H1 (cell line): ENCODE data around the gene PLPP2. TPM values are rescaled to one million over a fixed set of nuclear protein-coding genes. Genes with fewer than 3 reads are reported as not detected.

Experiments used
- CTCF ChIA-PET: fragments of 300-600 bp; sonication (Branson Sonifier 250); formaldehyde crosslinking; loops from one replicate; lab custom pipeline; 2021; ENCODE audit not compliant: partially characterized antibody; lab: Charles Lee
- POLR2A ChIA-PET: fragments of 300-600 bp; sonication (Branson Sonifier 250); formaldehyde crosslinking; loops from one replicate; lab custom pipeline; 2021; ENCODE audit warnings: inconsistent platforms; ENCODE audit not compliant: partially characterized antibody; lab: Charles Lee
- DNase-seq, 2 experiments: peaks; one replicate each; pipeline versions ENCODE4 v3.0.0 to v3.0.0-alpha.2; 2010 to 2022; ENCODE audit warnings: low spot score in 2 of 2, low read depth in 1 of 2, mixed read lengths in 1 of 2
- FAIRE-seq: peaks from 2 replicates; lab custom pipeline; 2011; peaks lifted over from hg19 to GRCh38; lab: Jason Lieb, UNC
- H2AFZ ChIP-seq: 2 replicates; pipeline ENCODE4 v1.8.1; 2012; ENCODE audit warnings: low read length, inconsistent platforms
- H2AK5ac ChIP-seq: 2 replicates; pipeline ENCODE4 v1.6.1; 2013; ENCODE audit warnings: low read depth, low read length
- H2BK120ac ChIP-seq: replicated peaks from 2 replicates; pipeline ENCODE3; 2013; ENCODE audit warnings: low read depth, low read length, inconsistent platforms
- H2BK12ac ChIP-seq: 2 replicates; pipeline ENCODE4 v1.6.1; 2013; ENCODE audit warnings: low read depth, low read length
- H2BK15ac ChIP-seq: 2 replicates; pipeline ENCODE4 v1.6.1; 2013; ENCODE audit warnings: low read length
- H2BK20ac ChIP-seq: 2 replicates; pipeline ENCODE4 v1.6.1; 2013; ENCODE audit warnings: low read length
- H2BK5ac ChIP-seq: 2 replicates; pipeline ENCODE4 v1.6.1; 2013; ENCODE audit warnings: low read depth, low read length
- H3K14ac ChIP-seq: 2 replicates; pipeline ENCODE4 v1.6.1; 2013; ENCODE audit warnings: inconsistent platforms; ENCODE audit not compliant: insufficient read length
- H3K18ac ChIP-seq: 2 replicates; pipeline ENCODE4 v1.6.1; 2013; ENCODE audit warnings: low read length; ENCODE audit errors: extremely low read depth
- H3K23ac ChIP-seq: 2 replicates; pipeline ENCODE4 v1.6.1; 2013; ENCODE audit warnings: inconsistent platforms; ENCODE audit not compliant: insufficient read length
- H3K23me2 ChIP-seq: 2 replicates; pipeline ENCODE4 v1.6.1; 2013; ENCODE audit warnings: low read depth, low read length
- H3K27ac ChIP-seq: 2 replicates; pipeline ENCODE4 v1.6.1; 2011; ENCODE audit warnings: low read depth, low read length, inconsistent platforms
- H3K27me3 ChIP-seq, 4 experiments: replicated peaks in 1 of 4; 1 replicate in 1 of 4; 2 replicates in 3 of 4; pipeline versions ENCODE4 v1.6.1 to v1.8.1; 2011 to 2013; ENCODE audit warnings: low read length in 3 of 4, mild to moderate bottlenecking in 3 of 4, inconsistent platforms in 2 of 4, mixed read lengths in 2 of 4, moderate library complexity in 1 of 4; ENCODE audit not compliant: control insufficient read depth in 3 of 4, insufficient read depth in 3 of 4; ENCODE audit errors: extremely low read depth in 1 of 4
- H3K36me3 ChIP-seq, 4 experiments: 2 replicates each; pipeline versions ENCODE4 v1.6.1 to v1.8.1; 2011 to 2013; ENCODE audit warnings: mild to moderate bottlenecking in 4 of 4, low read length in 3 of 4, moderate library complexity in 2 of 4, control low read depth in 1 of 4, inconsistent platforms in 1 of 4; ENCODE audit not compliant: insufficient read depth in 4 of 4, control insufficient read depth in 2 of 4
- H3K4ac ChIP-seq: replicated peaks from 2 replicates; pipeline ENCODE3; 2013; ENCODE audit warnings: low read length, low read depth, mixed read lengths, inconsistent platforms; ENCODE audit not compliant: insufficient read length
- H3K4me1 ChIP-seq, 4 experiments: replicated peaks in 1 of 4; 1 replicate in 1 of 4; 2 replicates in 3 of 4; pipeline versions ENCODE4 v1.6.1 to v1.8.1; 2011 to 2013; ENCODE audit warnings: low read length in 3 of 4, inconsistent platforms in 2 of 4, mixed read lengths in 1 of 4; ENCODE audit not compliant: insufficient read depth in 4 of 4, control insufficient read depth in 3 of 4
- H3K4me2 ChIP-seq, 2 experiments: 2 replicates each; pipeline versions ENCODE4 v1.6.1 to v1.8.1; 2011 to 2013; ENCODE audit warnings: low read depth in 2 of 2, low read length in 2 of 2, control low read depth in 1 of 2, inconsistent platforms in 1 of 2, mild to moderate bottlenecking in 1 of 2; ENCODE audit not compliant: insufficient read depth in 1 of 2
- H3K4me3 ChIP-seq, 4 experiments: fragments of 200-600, 300-600 bp in 1 of 4; sonication (generic), shearing (Covaris generic), sonication (Bioruptor Twin) in 1 of 4; 2 replicates each; pipeline versions ENCODE4 v1.5.1 to v1.8.1; 2011 to 2016; ENCODE audit warnings: low read length in 4 of 4, low read depth in 3 of 4, control low read depth in 2 of 4, inconsistent platforms in 2 of 4, mild to moderate bottlenecking in 2 of 4, mixed read lengths in 1 of 4, moderate library complexity in 1 of 4; ENCODE audit not compliant: insufficient read depth in 2 of 4; ENCODE audit errors: extremely low read depth in 1 of 4
- H3K56ac ChIP-seq: replicated peaks from 2 replicates; pipeline ENCODE3; 2013; ENCODE audit warnings: low read depth, mild to moderate bottlenecking, mixed read lengths, low read length, inconsistent platforms; ENCODE audit not compliant: insufficient read length
- H3K79me1 ChIP-seq: 2 replicates; pipeline ENCODE4 v1.6.1; 2013; ENCODE audit warnings: low read depth, low read length, control low read depth
- H3K79me2 ChIP-seq, 2 experiments: 2 replicates each; pipeline versions ENCODE4 v1.6.1 to v1.8.1; 2012 to 2013; ENCODE audit warnings: low read length in 2 of 2, mild to moderate bottlenecking in 2 of 2, inconsistent platforms in 1 of 2; ENCODE audit not compliant: insufficient read depth in 2 of 2, control insufficient read depth in 1 of 2
- H3K9ac ChIP-seq, 4 experiments: replicated peaks in 1 of 4; 1 replicate in 1 of 4; 2 replicates in 3 of 4; pipeline versions ENCODE4 v1.6.1 to v1.8.1; 2011 to 2013; ENCODE audit warnings: low read depth in 3 of 4, low read length in 3 of 4, control low read depth in 2 of 4, mild to moderate bottlenecking in 2 of 4, moderate library complexity in 2 of 4, inconsistent platforms in 1 of 4; ENCODE audit errors: extremely low read depth in 1 of 4
- H3K9me3 ChIP-seq, 2 experiments: 2 replicates each; pipeline versions ENCODE4 v1.6.1 to v1.8.1; 2012 to 2013; ENCODE audit warnings: mild to moderate bottlenecking in 2 of 2, moderate library complexity in 2 of 2, control low read depth in 1 of 2, inconsistent platforms in 1 of 2, low read depth in 1 of 2, low read length in 1 of 2, mixed read lengths in 1 of 2; ENCODE audit not compliant: insufficient read depth in 2 of 2
- H4K20me1 ChIP-seq, 2 experiments: replicated peaks in 1 of 2; 2 replicates each; pipeline versions ENCODE3 to v1.8.1; 2011 to 2013; ENCODE audit warnings: inconsistent platforms in 2 of 2, low read length in 2 of 2, mild to moderate bottlenecking in 1 of 2; ENCODE audit not compliant: insufficient read depth in 2 of 2, control insufficient read depth in 1 of 2
- H4K5ac ChIP-seq: 2 replicates; pipeline ENCODE4 v1.6.1; 2013; ENCODE audit warnings: low read length, low read depth, mixed read lengths, inconsistent platforms; ENCODE audit not compliant: insufficient read length
- H4K8ac ChIP-seq: 2 replicates; pipeline ENCODE4 v1.8.0; 2013; ENCODE audit warnings: mild to moderate bottlenecking, moderate library complexity, low read length, inconsistent platforms; ENCODE audit not compliant: insufficient read depth; ENCODE audit errors: extremely low read depth
- H4K91ac ChIP-seq: replicated peaks from 2 replicates; pipeline ENCODE3; 2013; ENCODE audit warnings: low read length, mixed read lengths, inconsistent platforms; ENCODE audit not compliant: insufficient read length
- EGR1 ChIP-seq: IDR thresholded peaks from 2 replicates; pipeline ENCODE4 v1.6.1; 2011; ENCODE audit warnings: low read depth, low read length, borderline replicate concordance
- KDM5A ChIP-seq: fragments of 200-600 bp; IDR thresholded peaks from 2 replicates; pipeline ENCODE4 v1.7.1; 2012; ENCODE audit warnings: mild to moderate bottlenecking, low read length, inconsistent platforms, mixed read lengths
- RAD21 ChIP-seq, 2 experiments: IDR thresholded peaks in 1 of 2; conservative IDR thresholded peaks in 1 of 2; 2 replicates each; pipeline ENCODE4 v1.6.1; 2011; ENCODE audit warnings: low read depth in 2 of 2, low read length in 2 of 2, improper control_type of control experiment in 1 of 2, inconsistent platforms in 1 of 2, mild to moderate bottlenecking in 1 of 2, moderate library complexity in 1 of 2
- RFX5 ChIP-seq: IDR thresholded peaks from 2 replicates; pipeline ENCODE4 v1.6.1; 2011; ENCODE audit warnings: low read depth, low read length, improper control_type of control experiment, borderline replicate concordance
- RXRA ChIP-seq: IDR thresholded peaks from 2 replicates; pipeline ENCODE4 v1.6.1; 2011; ENCODE audit warnings: low read depth, mild to moderate bottlenecking, low read length, moderate library complexity; ENCODE audit not compliant: insufficient read depth
- SAP30 ChIP-seq: fragments of 300-600 bp; sonication (generic); IDR thresholded peaks from 2 replicates; pipeline ENCODE4 v1.7.1; 2012; ENCODE audit warnings: low read length, moderate library complexity, mild to moderate bottlenecking, inconsistent platforms; ENCODE audit not compliant: insufficient read depth, insufficient replicate concordance
- SIX5 ChIP-seq: IDR thresholded peaks from 2 replicates; pipeline ENCODE4 v1.6.1; 2011; ENCODE audit warnings: mild to moderate bottlenecking, low read depth, low read length
- SRF ChIP-seq: IDR thresholded peaks from 2 replicates; pipeline ENCODE4 v1.6.1; 2011; ENCODE audit warnings: mild to moderate bottlenecking, low read depth, low read length, moderate library complexity
- WGBS, 2 experiments: shearing (Covaris generic) in 1 of 2; methylation state at CpG; one replicate each; pipeline versions ENCODE4 v1.1.6 to v1.1.7; 2013 to 2015; ENCODE audit warnings: low lambda C conversion rate in 2 of 2, mixed read lengths in 2 of 2, inconsistent platforms in 1 of 2, low coverage in 1 of 2, missing lambda C conversion rate in 1 of 2; ENCODE audit not compliant: insufficient replicate concordance in 2 of 2, insufficient coverage in 1 of 2, insufficient read length in 1 of 2; ENCODE audit errors: extremely low coverage in 1 of 2, missing lambda C conversion rate in 1 of 2; 5-methylcytosine and 5-hydroxymethylcytosine counted together
- polyA plus RNA-seq, 7 experiments: library from polyadenylated mRNA; depleted of rRNA in 3 of 7; stranded (reverse) in 5 of 7; unstranded in 2 of 7; fragments of >200 nt in 5 of 7; fragments of 200-250 nt in 2 of 7; gene quantifications; 1 replicate in 5 of 7; 2 replicates in 1 of 7; 4 replicates in 1 of 7; pipeline versions ENCODE4 v1.2.1 to v1.2.3, GENCODE V29; 2011 to 2013; ENCODE audit warnings: missing spikeins in 2 of 7, mixed read lengths in 2 of 7
- total RNA-seq: library from RNA; stranded (reverse); fragmentation: NEBNext Ultra II Directional; extraction: Animal tissue kit (Norgen Biotek cat#: 25700); gene quantifications from 2 replicates; pipeline ENCODE4 v1.2.1, GENCODE V29; 2021

The PLPP2 gene
- total and polyA plus RNA-seq, 2 of the 8 experiments (the other 6 are each of a cell fraction or from before 2014, with no cell fraction given) = 101 to 195 TPM

GRCh38 chr19:313988-314815 is 23.0 kb upstream of the PLPP2 start:
- Histone ChIP-seq H4K20me1 (peaks cover 4 to 24% of the 10 kb centered on the region in 2 experiments), H3K23me2 (no peaks in the 10 kb centered on the region), H4K8ac (no peak overlapping the region), H4K5ac (no peak overlapping the region), H3K9me3 (no peaks in the 10 kb centered on the region), H3K27me3 (no peaks in the 10 kb centered on the region), H3K23ac (no peak overlapping the region), H2BK12ac (no peak overlapping the region), H2BK120ac (no peak overlapping the region), H2BK20ac (no peak overlapping the region), H3K79me2 (peaks cover 0 to 14% of the 10 kb centered on the region in 2 experiments; a peak in 1 of 4 replicates), H3K79me1 (peaks cover 7% of the 10 kb centered on the region), H4K91ac (no peak overlapping the region), H3K36me3 (peaks cover 5 to 32% (median 16%) of the 10 kb centered on the region in 4 experiments; a peak in 6 of 8 replicates), H3K4me1 (no peaks in the 10 kb centered on the region; a peak in 1 of 7 replicates), H3K27ac (no peak overlapping the region), H3K4ac (no peak overlapping the region), H3K4me2 (no peak overlapping the region), H3K9ac (no peak overlapping the region), H3K56ac (no peak overlapping the region), H3K4me3 (no peak overlapping the region), H3K18ac (no peak overlapping the region), H2BK5ac (no peak overlapping the region), H2BK15ac (no peak overlapping the region), H2AK5ac (no peak overlapping the region), H3K14ac (no peak overlapping the region), H2AFZ (no peak overlapping the region)
- TF ChIP-seq SRF = no peak
- TF ChIP-seq SAP30 = no peak
- TF ChIP-seq EGR1 = no peak
- no peak for TF ChIP-seq KDM5A
- no peak for TF ChIP-seq SIX5
- no peak for TF ChIP-seq RXRA
- TF ChIP-seq RFX5 = no peak
- TF ChIP-seq RAD21 (IDR thresholded peaks at IDR 0.05 in 1 of 2, conservative IDR thresholded peaks at IDR 0.05 in 1 of 2; ENCODE audit: low read depth in 2 of 2, low read length in 2 of 2) = no peak
- WGBS, 2 experiments = 88% methylated on average over 22 of the region's 22 CpGs; no CpG with 5 or more reads in 1 of the 2 experiments
- ChIA-PET POLR2A (interaction anchor here (0.9 to 1.8 kb wide), 5 partner anchors 10 to 58 kb away, joined by 3 to 6 read pairs (median 4); no protein-coding TSS in a partner anchor), CTCF (interaction anchor here (1.2 to 1.8 kb wide), 2 partner anchors 9 to 21 kb away, joined by 4 to 5 read pairs; no protein-coding TSS in a partner anchor)
- FAIRE-seq = no peak
- DNase-seq = no peak
